ENCODE results near the gene KCNJ11.

The KCNJ11 gene

GRCh38 chr11:17391493-17392355, 3.3 kb upstream of the KCNJ11 start:
- no peak overlapping the region for H3K9ac ChIP-seq (ENCODE audit: low read depth, low read length)
- H3K36me3 ChIP-seq (ENCODE audit: insufficient read depth, low read length) = no peaks in the 10 kb centered on the region
- H3K4me1 ChIP-seq (ENCODE audit: insufficient read depth, low read length) = no peaks in the 10 kb centered on the region
- H3K9me3 ChIP-seq (ENCODE audit: control insufficient read depth, insufficient read depth, low read length) = no peaks in the 10 kb centered on the region

- Histone ChIP-seq H3K4me1 (ENCODE audit: insufficient read depth, low read length) (no peaks in the 10 kb centered on the region), H3K9me3 (ENCODE audit: control insufficient read depth, insufficient read depth, low read length) (no peaks in the 10 kb centered on the region), H3K36me3 (ENCODE audit: insufficient read depth, low read length) (no peaks in the 10 kb centered on the region), H3K9ac (ENCODE audit: low read depth, low read length) (peak overlapping the region; percentile 63; the same call in 1 of the 2 replicates)
Observed at GRCh38 chr11:17389957-17390649, 1.6 kb upstream of the KCNJ11 start.

DNA sequence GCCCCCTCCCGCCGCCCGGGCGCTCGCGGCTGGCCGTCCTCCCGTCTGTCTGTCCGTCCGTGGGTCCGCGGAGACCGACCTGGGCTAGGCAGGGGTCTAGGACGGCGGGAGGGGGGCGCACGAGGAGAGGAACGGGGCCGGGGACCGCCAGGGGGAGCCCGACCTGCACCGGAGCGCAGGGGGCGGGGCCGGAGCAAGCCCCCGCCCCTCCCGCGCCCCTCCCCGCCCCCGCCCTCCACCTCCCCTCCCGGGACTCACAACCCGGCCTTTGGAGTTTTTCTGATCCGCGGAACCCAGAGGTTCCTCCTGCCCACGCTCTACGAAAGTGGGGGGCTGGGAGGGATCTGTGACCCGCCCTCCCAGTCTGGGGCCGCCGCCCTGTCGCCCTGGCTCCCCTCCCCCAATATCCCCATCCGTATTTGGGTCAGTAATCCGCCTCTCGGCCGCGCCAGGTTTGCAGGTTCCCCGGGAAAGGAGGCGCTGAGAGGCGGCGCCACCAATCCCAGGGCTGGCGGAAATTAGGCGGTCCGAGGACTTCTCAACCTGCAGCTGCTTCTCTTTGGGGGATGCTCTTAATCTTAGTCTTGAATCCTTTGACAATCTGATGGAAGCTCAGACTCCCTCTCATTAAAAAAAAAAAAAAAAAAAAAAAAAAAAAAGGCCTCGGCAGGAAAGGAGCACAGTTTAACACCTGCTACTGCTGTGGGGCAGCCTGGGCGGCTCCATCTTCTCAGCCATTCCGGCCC, 925 bp upstream of the KCNJ11 start:
- Histone ChIP-seq H3K4me1 (ENCODE audit: insufficient read depth, low read length) (no peaks in the 10 kb centered on the region), H3K9me3 (ENCODE audit: control insufficient read depth, insufficient read depth, low read length) (no peaks in the 10 kb centered on the region), H3K36me3 (ENCODE audit: insufficient read depth, low read length) (no peaks in the 10 kb centered on the region), H3K9ac (ENCODE audit: low read depth, low read length) (peak overlapping the region; percentile 63)

- H3K9ac ChIP-seq (ENCODE audit: low read depth, low read length) = no peak overlapping the region
- no peaks in the 10 kb centered on the region for H3K36me3 ChIP-seq (ENCODE audit: insufficient read depth, low read length)
- no peaks in the 10 kb centered on the region for H3K4me1 ChIP-seq (ENCODE audit: insufficient read depth, low read length)
- no peaks in the 10 kb centered on the region for H3K9me3 ChIP-seq (ENCODE audit: control insufficient read depth, insufficient read depth, low read length)
Observed at GRCh38 chr11:17387811-17388210, 648 bp downstream of the KCNJ11 start.

GRCh38 chr11:17387254-17387653, 1.2 kb downstream of the KCNJ11 start:
- Histone ChIP-seq H3K9me3 (ENCODE audit: control insufficient read depth, insufficient read depth, low read length) (no peaks in the 10 kb centered on the region), H3K36me3 (ENCODE audit: insufficient read depth, low read length) (no peaks in the 10 kb centered on the region), H3K4me1 (ENCODE audit: insufficient read depth, low read length) (no peaks in the 10 kb centered on the region), H3K9ac (ENCODE audit: low read depth, low read length) (no peak overlapping the region)

DNA sequence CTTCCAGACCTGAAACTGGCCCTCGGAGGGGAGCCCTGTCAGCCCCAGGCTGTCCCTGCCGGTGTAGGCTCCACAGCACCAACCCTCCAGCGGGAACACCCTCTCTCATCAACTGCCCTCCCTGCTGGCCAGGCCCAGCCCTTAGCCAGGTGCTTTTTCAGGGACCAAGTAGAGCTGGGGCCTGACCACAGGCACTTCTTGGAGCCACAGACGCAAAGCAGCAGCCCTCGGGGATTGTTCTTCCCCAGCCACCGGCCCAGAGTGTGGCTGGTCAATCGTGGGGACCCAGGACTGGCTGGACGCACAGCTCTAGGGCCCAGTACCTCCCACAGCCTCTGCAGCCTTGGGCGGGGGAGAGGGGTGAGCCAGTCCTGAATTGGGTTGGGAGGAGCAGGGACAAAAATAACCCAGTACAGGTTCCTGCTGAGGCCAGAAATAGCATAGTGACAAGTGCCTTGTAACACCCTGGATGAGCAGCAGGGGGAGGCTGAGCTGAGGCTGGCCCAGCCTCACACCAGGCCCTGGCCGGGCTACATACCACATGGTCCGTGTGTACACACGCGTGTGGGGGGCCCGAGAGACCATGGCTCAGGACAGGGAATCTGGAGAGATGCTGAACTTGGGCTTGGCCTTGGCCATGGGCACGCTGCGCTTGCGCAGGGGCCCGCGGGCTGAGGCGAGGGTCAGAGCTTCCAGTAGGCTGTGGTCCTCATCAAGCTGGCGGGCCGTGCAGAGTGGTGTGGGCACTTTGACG, 2.0 kb downstream of the KCNJ11 start:
- H3K4me1 ChIP-seq (ENCODE audit: insufficient read depth, low read length) = no peaks in the 10 kb centered on the region
- H3K9ac ChIP-seq (ENCODE audit: low read depth, low read length) = no peak overlapping the region

DNA sequence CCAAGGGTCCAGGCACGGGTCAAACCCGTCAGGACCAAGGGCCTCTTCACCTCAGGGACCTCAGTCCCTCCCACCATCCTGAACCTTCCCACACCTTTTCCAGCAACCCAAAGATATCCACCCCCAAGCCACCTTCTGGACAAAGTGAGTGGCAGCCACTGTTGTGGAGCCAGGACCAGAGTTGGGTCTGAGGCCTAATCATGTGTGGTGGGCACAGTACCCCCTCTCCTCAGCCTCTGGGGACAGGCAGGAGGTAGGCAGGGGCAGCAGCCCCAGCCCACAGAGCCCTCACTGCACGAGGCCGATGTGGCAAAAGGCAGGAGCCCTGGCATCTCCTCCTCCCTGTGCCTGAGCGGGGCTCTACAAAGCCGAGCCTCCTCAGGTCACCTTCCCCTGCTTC, 2.5 kb downstream of the KCNJ11 start:
- H3K9me3 ChIP-seq (ENCODE audit: control insufficient read depth, insufficient read depth, low read length) = no peaks in the 10 kb centered on the region
- H3K36me3 ChIP-seq (ENCODE audit: insufficient read depth, low read length) = no peaks in the 10 kb centered on the region
- no peaks in the 10 kb centered on the region for H3K4me1 ChIP-seq (ENCODE audit: insufficient read depth, low read length)
- H3K9ac ChIP-seq (ENCODE audit: low read depth, low read length) = no peak overlapping the region

More for the DNA sequence above, 2.0 kb downstream of the KCNJ11 start:
- Histone ChIP-seq H3K36me3 (ENCODE audit: insufficient read depth, low read length) (no peaks in the 10 kb centered on the region), H3K9me3 (ENCODE audit: control insufficient read depth, insufficient read depth, low read length) (no peaks in the 10 kb centered on the region)

- H3K4me1 ChIP-seq (ENCODE audit: insufficient read depth, low read length) = no peaks in the 10 kb centered on the region
- no peaks in the 10 kb centered on the region for H3K9me3 ChIP-seq (ENCODE audit: control insufficient read depth, insufficient read depth, low read length)
- no peak overlapping the region for H3K9ac ChIP-seq (ENCODE audit: low read depth, low read length)
- no peaks in the 10 kb centered on the region for H3K36me3 ChIP-seq (ENCODE audit: insufficient read depth, low read length)
Observed at GRCh38 chr11:17385492-17385891, 3.0 kb downstream of the KCNJ11 start.

- no peaks in the 10 kb centered on the region for H3K9me3 ChIP-seq (ENCODE audit: control insufficient read depth, insufficient read depth, low read length)
- H3K9ac ChIP-seq (ENCODE audit: low read depth, low read length) = no peak overlapping the region
- no peaks in the 10 kb centered on the region for H3K4me1 ChIP-seq (ENCODE audit: insufficient read depth, low read length)
- no peaks in the 10 kb centered on the region for H3K36me3 ChIP-seq (ENCODE audit: insufficient read depth, low read length)
Observed at GRCh38 chr11:17384002-17384511, 4.4 kb downstream of the KCNJ11 start.

DNA sequence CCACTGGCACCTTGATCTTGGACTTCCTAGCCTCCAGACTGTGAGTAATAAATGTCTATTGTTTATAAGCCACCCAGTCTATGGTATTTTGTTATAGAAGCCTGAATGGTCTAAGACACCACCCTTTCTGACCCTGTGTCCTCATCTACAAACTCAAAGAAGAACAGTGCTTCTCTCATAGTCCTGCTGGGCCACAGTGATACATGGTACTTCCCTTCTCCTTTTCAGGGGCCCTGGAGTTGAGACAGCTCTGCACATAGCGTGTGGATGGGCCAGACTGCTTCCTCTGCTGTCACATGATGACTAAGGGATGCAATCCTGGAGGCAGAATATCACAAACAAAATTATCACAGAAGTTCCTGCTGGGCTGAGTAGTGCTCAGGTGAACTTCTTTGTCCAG, 5.0 kb downstream of the KCNJ11 start:
- no peak overlapping the region for H3K9ac ChIP-seq (ENCODE audit: low read depth, low read length)
- H3K4me1 ChIP-seq (ENCODE audit: insufficient read depth, low read length) = no peaks in the 10 kb centered on the region
- no peaks in the 10 kb centered on the region for H3K36me3 ChIP-seq (ENCODE audit: insufficient read depth, low read length)
- peaks cover 4% of the 10 kb centered on the region; the same call in 1 of the 2 replicates for H3K9me3 ChIP-seq (ENCODE audit: control insufficient read depth, insufficient read depth, low read length)

GRCh38 chr11:17382046-17382728, 6.3 kb downstream of the KCNJ11 start:
- Histone ChIP-seq H3K9ac (ENCODE audit: low read depth, low read length) (no peak overlapping the region), H3K4me1 (ENCODE audit: insufficient read depth, low read length) (no peaks in the 10 kb centered on the region), H3K36me3 (ENCODE audit: insufficient read depth, low read length) (no peaks in the 10 kb centered on the region), H3K9me3 (ENCODE audit: control insufficient read depth, insufficient read depth, low read length) (peaks cover 4% of the 10 kb centered on the region)

GRCh38 chr11:17381156-17381555, 7.3 kb downstream of the KCNJ11 start:
- Histone ChIP-seq H3K36me3 (ENCODE audit: insufficient read depth, low read length) (no peaks in the 10 kb centered on the region), H3K4me1 (ENCODE audit: insufficient read depth, low read length) (no peaks in the 10 kb centered on the region), H3K9me3 (ENCODE audit: control insufficient read depth, insufficient read depth, low read length) (peaks cover 4% of the 10 kb centered on the region), H3K9ac (ENCODE audit: low read depth, low read length) (no peak overlapping the region)

GRCh38 chr11:17379383-17380180, 8.9 kb downstream of the KCNJ11 start:
- Histone ChIP-seq H3K36me3 (ENCODE audit: insufficient read depth, low read length) (no peaks in the 10 kb centered on the region), H3K9me3 (ENCODE audit: control insufficient read depth, insufficient read depth, low read length) (peaks cover 4% of the 10 kb centered on the region), H3K4me1 (ENCODE audit: insufficient read depth, low read length) (no peaks in the 10 kb centered on the region), H3K9ac (ENCODE audit: low read depth, low read length) (no peak overlapping the region)

Measured in ES-I3 (cell line).